ENCODE data around the gene COL27A1.

GRCh38 chr9:114139071-114139470, 16.3 kb upstream of the COL27A1 start:
- TF ChIP-seq EZH2 (IDR thresholded peaks at IDR 0.05; ENCODE audit: borderline replicate concordance, low read depth, low read length, poor library complexity, severe bottlenecking): no peak
- no peak for TF ChIP-seq CTCF (conservative IDR thresholded peaks at IDR 0.05; ENCODE audit: low read depth, low read length)

Data from A673 (cell line).